ENCODE data around the gene MBNL1. TPM values are rescaled to one million over a fixed set of nuclear protein-coding genes. Genes with fewer than 3 reads are reported as not detected.

Gene MBNL1
- polyA plus RNA-seq, 3 donors = 190 to 204 (median 191) TPM

DNA sequence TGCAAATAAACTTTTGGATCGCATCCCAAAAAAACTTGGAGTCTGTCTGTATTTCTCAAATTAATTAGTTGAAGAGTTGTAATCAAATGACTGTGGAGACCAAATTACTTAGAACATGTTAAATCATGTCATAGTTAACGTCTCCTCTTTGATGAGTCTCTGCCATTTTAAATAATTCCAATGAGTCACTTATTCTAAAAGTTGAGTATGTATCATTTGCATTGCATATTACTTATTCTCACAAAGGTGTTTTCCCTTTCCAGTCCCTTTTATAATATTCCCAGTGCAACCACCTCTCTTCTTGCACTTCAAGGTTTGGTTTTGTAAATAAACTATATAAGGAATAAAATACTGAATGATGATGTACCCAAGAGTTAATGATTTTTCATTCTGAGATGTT, 36.0 kb upstream of the MBNL1 start:
- Mint-ChIP-seq H3K4me1 (peaks cover 32% of the 10 kb centered on the region), H3K4me3 (no peak overlapping the region), H3K27me3 (ENCODE audit: low read depth in 3 of 3) (peaks cover 0 to 2% (median 0%) of the 10 kb centered on the region in 3 donors), H3K9me3 (peaks cover 0 to 2% (median 0%) of the 10 kb centered on the region in 7 donors), H3K27ac (no peak overlapping the region), H3K36me3 (peaks cover 2% of the 10 kb centered on the region in 2 donors)
- Histone ChIP-seq H3K9me3 (replicated peaks in 1 of 2; ENCODE audit: control insufficient read depth in 1 of 2, insufficient read depth in 1 of 2, low read length in 2 of 2) (no peaks in the 10 kb centered on the region), H3K79me2 (ENCODE audit: insufficient read depth, low read length) (peaks cover 3% of the 10 kb centered on the region), H3K4me3 (replicated peaks in 1 of 3; ENCODE audit: low read depth in 2 of 3, low read length in 3 of 3) (no peak overlapping the region), H3K4me1 (ENCODE audit: control insufficient read depth in 1 of 2, insufficient read depth in 2 of 2, low read length in 2 of 2) (peaks cover 17 to 19% of the 10 kb centered on the region in 2 donors), H3K27me3 (ENCODE audit: control insufficient read depth in 2 of 2, insufficient read depth in 2 of 2, low read length in 2 of 2) (no peaks in the 10 kb centered on the region), H3K36me3 (replicated peaks in 1 of 2; ENCODE audit: control insufficient read depth in 1 of 2, insufficient read depth in 2 of 2, low read length in 2 of 2) (no peaks in the 10 kb centered on the region), H3K9ac (ENCODE audit: insufficient read depth, low read length, poor library complexity, severe bottlenecking) (no peak overlapping the region), H2AFZ (ENCODE audit: insufficient read depth, low read depth, low read length, poor library complexity, severe bottlenecking) (no peak overlapping the region), H4K20me1 (ENCODE audit: insufficient read depth, low read length) (no peaks in the 10 kb centered on the region), H3K4me2 (replicated peaks; ENCODE audit: extremely low read depth, low read length, poor library complexity, severe bottlenecking) (no peak overlapping the region), H3K27ac (ENCODE audit: low read depth in 1 of 2, low read length in 2 of 2) (no peak overlapping the region)
- intact Hi-C loops (cut with micrococcal nuclease) = no loop called here
- WGBS (ENCODE audit: insufficient coverage) = no CpG with 5 or more reads among the region's 2 CpGs
- DNase-seq = no peak
- TF ChIP-seq, protein P1, sequence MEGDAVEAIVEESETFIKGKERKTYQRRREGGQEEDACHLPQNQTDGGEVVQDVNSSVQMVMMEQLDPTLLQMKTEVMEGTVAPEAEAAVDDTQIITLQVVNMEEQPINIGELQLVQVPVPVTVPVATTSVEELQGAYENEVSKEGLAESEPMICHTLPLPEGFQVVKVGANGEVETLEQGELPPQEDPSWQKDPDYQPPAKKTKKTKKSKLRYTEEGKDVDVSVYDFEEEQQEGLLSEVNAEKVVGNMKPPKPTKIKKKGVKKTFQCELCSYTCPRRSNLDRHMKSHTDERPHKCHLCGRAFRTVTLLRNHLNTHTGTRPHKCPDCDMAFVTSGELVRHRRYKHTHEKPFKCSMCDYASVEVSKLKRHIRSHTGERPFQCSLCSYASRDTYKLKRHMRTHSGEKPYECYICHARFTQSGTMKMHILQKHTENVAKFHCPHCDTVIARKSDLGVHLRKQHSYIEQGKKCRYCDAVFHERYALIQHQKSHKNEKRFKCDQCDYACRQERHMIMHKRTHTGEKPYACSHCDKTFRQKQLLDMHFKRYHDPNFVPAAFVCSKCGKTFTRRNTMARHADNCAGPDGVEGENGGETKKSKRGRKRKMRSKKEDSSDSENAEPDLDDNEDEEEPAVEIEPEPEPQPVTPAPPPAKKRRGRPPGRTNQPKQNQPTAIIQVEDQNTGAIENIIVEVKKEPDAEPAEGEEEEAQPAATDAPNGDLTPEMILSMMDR (IDR thresholded peaks at IDR 0.05) = no peak

GRCh38 chr3:152234657-152235375, 33.9 kb upstream of the MBNL1 start:
- Mint-ChIP-seq H3K4me3 (no peak overlapping the region), H3K9me3 (peaks cover 0 to 3% (median 0%) of the 10 kb centered on the region in 7 donors), H3K27ac (no peak overlapping the region), H3K4me1 (peaks cover 30% of the 10 kb centered on the region), H3K36me3 (peaks cover 3% of the 10 kb centered on the region in 2 donors), H3K27me3 (ENCODE audit: low read depth in 3 of 3) (peaks cover 0 to 2% (median 0%) of the 10 kb centered on the region in 3 donors)
- Histone ChIP-seq H4K20me1 (ENCODE audit: insufficient read depth, low read length) (no peaks in the 10 kb centered on the region), H3K27me3 (ENCODE audit: control insufficient read depth in 2 of 2, insufficient read depth in 2 of 2, low read length in 2 of 2) (no peaks in the 10 kb centered on the region), H3K27ac (ENCODE audit: low read depth in 1 of 2, low read length in 2 of 2) (no peak overlapping the region), H3K9me3 (replicated peaks in 1 of 2; ENCODE audit: control insufficient read depth in 1 of 2, insufficient read depth in 1 of 2, low read length in 2 of 2) (no peaks in the 10 kb centered on the region), H2AFZ (ENCODE audit: insufficient read depth, low read depth, low read length, poor library complexity, severe bottlenecking) (no peak overlapping the region), H3K4me1 (ENCODE audit: control insufficient read depth in 1 of 2, insufficient read depth in 2 of 2, low read length in 2 of 2) (peaks cover 17 to 23% of the 10 kb centered on the region in 2 donors), H3K36me3 (replicated peaks in 1 of 2; ENCODE audit: control insufficient read depth in 1 of 2, insufficient read depth in 2 of 2, low read length in 2 of 2) (no peaks in the 10 kb centered on the region), H3K4me3 (replicated peaks in 1 of 3; ENCODE audit: low read depth in 2 of 3, low read length in 3 of 3) (no peak overlapping the region), H3K9ac (ENCODE audit: insufficient read depth, low read length, poor library complexity, severe bottlenecking) (no peak overlapping the region), H3K4me2 (replicated peaks; ENCODE audit: extremely low read depth, low read length, poor library complexity, severe bottlenecking) (no peak overlapping the region), H3K79me2 (ENCODE audit: insufficient read depth, low read length) (peaks cover 14% of the 10 kb centered on the region)
- WGBS (ENCODE audit: insufficient coverage) = 100% methylated on average over 2 of the region's 3 CpGs
- intact Hi-C loops (cut with micrococcal nuclease) = no loop called here
- TF ChIP-seq, protein P1 (IDR thresholded peaks at IDR 0.05) = no peak
- no peak for DNase-seq
